Measurements from ENCODE around the gene DDIT3. TPM values are rescaled to one million over a fixed set of nuclear protein-coding genes. Genes with fewer than 3 reads are reported as not detected.

The DDIT3 gene
- total and polyA plus RNA-seq, 2 donors (not counting 1 experiment from before 2014, with no cell fraction given): 35.6 to 159 TPM

DNA sequence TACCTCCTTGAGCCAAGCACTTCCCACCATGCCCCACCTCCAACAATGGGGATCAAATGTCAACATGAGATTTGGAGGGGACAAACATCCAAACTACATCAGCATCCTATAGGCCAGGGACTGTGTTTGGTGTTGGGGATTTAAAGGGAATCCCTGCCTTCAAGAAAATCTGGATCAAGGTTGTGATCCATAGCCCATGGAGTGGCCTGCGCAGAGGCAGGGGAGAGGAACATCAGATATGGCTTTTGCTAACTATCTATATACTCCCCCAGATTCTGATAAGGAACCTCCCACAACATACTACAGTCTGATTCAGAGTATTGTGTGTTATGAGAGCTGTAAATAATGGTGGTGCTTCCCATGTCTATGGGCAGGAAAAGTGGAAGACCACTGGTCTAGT lies 34.6 kb upstream of the DDIT3 start:
- Histone ChIP-seq H3K27ac (ENCODE audit: low read length in 2 of 2) (no peak overlapping the region), H3K9ac (ENCODE audit: low read length) (no peak overlapping the region), H2AFZ (ENCODE audit: insufficient read depth, low read depth, low read length, poor library complexity, severe bottlenecking) (no peak overlapping the region), H3K9me3 (ENCODE audit: control extremely low read depth in 1 of 3, control insufficient read depth in 2 of 3, insufficient read depth in 1 of 3, low read length in 2 of 3) (peaks cover 0 to 4% (median 0%) of the 10 kb centered on the region in 3 donors), H3K4me3 (ENCODE audit: control extremely low read depth in 1 of 5, extremely low read depth in 1 of 5, insufficient read depth in 1 of 5, low read depth in 2 of 5, low read length in 4 of 5) (no peak overlapping the region), H3K79me2 (ENCODE audit: control insufficient read depth, insufficient read depth, low read length) (no peaks in the 10 kb centered on the region), H3K36me3 (replicated peaks in 1 of 2; ENCODE audit: control extremely low read depth in 1 of 2, control insufficient read depth in 1 of 2, extremely low read depth in 1 of 2, insufficient read depth in 2 of 2, low read length in 1 of 2) (no peaks in the 10 kb centered on the region), H3K4me2 (replicated peaks; ENCODE audit: low read depth, low read length, poor library complexity, severe bottlenecking) (no peak overlapping the region), H3K27me3 (replicated peaks in 1 of 4; ENCODE audit: control extremely low read depth in 1 of 4, control insufficient read depth in 3 of 4, insufficient read depth in 4 of 4, low read length in 3 of 4) (peaks cover 0 to 17% (median 0%) of the 10 kb centered on the region in 4 experiments), H3K4me1 (ENCODE audit: control insufficient read depth in 2 of 2, insufficient read depth in 2 of 2, low read length in 2 of 2) (peaks cover 5 to 6% of the 10 kb centered on the region in 2 donors), H4K20me1 (ENCODE audit: control insufficient read depth, insufficient read depth, low read length, poor library complexity, severe bottlenecking) (no peaks in the 10 kb centered on the region)
- ATAC-seq (ENCODE audit: low read depth) (no peak), DNase-seq (no peak)
- WGBS (ENCODE audit: insufficient coverage): no CpG with 5 or more reads among the region's 1 CpG
- Mint-ChIP-seq H3K4me3 (no peak overlapping the region), H3K4me1 (peaks cover 13% of the 10 kb centered on the region), H3K27me3 (peaks cover 27% of the 10 kb centered on the region), H3K9me3 (ENCODE audit: insufficient read depth) (no peaks in the 10 kb centered on the region), H3K27ac (no peak overlapping the region)
- CTCF ChIA-PET: no interaction called here
- TF ChIP-seq EZH2 (IDR thresholded peaks at IDR 0.05; ENCODE audit: borderline replicate concordance, insufficient read depth, low read depth, low read length, poor library complexity, severe bottlenecking): no peak
- TF ChIP-seq, protein P1, sequence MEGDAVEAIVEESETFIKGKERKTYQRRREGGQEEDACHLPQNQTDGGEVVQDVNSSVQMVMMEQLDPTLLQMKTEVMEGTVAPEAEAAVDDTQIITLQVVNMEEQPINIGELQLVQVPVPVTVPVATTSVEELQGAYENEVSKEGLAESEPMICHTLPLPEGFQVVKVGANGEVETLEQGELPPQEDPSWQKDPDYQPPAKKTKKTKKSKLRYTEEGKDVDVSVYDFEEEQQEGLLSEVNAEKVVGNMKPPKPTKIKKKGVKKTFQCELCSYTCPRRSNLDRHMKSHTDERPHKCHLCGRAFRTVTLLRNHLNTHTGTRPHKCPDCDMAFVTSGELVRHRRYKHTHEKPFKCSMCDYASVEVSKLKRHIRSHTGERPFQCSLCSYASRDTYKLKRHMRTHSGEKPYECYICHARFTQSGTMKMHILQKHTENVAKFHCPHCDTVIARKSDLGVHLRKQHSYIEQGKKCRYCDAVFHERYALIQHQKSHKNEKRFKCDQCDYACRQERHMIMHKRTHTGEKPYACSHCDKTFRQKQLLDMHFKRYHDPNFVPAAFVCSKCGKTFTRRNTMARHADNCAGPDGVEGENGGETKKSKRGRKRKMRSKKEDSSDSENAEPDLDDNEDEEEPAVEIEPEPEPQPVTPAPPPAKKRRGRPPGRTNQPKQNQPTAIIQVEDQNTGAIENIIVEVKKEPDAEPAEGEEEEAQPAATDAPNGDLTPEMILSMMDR (IDR thresholded peaks at IDR 0.05): no peak
- intact Hi-C loops (cut with micrococcal nuclease): no loop called here
- POLR2A ChIA-PET: no interaction called here

DNA sequence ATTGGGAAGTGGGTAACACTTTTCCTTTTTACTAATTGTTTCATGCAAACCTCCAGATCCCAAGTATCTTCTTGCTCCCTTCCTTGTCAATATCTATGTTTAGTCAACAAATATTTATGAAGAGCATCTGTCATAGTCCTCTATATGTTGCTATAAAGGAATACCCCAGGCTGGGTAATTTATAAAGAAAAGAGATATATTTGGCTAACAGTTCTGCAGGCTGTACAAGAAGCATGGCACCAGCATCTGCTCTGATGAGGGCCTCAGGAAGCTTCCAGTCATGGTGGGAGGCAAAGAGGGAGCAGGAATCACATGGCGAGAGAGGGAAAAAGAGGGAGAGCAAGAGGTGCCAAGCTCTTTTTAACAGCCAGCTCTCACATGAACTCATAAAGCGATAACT lies 34.1 kb upstream of the DDIT3 start:
- Histone ChIP-seq H3K36me3 (replicated peaks in 1 of 2; ENCODE audit: control extremely low read depth in 1 of 2, control insufficient read depth in 1 of 2, extremely low read depth in 1 of 2, insufficient read depth in 2 of 2, low read length in 1 of 2) (no peaks in the 10 kb centered on the region), H3K4me2 (replicated peaks; ENCODE audit: low read depth, low read length, poor library complexity, severe bottlenecking) (no peak overlapping the region), H3K4me1 (ENCODE audit: control insufficient read depth in 2 of 2, insufficient read depth in 2 of 2, low read length in 2 of 2) (peaks cover 8 to 9% of the 10 kb centered on the region in 2 donors), H3K79me2 (ENCODE audit: control insufficient read depth, insufficient read depth, low read length) (no peaks in the 10 kb centered on the region), H3K27ac (ENCODE audit: low read length in 2 of 2) (no peak overlapping the region), H2AFZ (ENCODE audit: insufficient read depth, low read depth, low read length, poor library complexity, severe bottlenecking) (no peak overlapping the region), H3K9ac (ENCODE audit: low read length) (no peak overlapping the region), H3K4me3 (ENCODE audit: control extremely low read depth in 1 of 5, extremely low read depth in 1 of 5, insufficient read depth in 1 of 5, low read depth in 2 of 5, low read length in 4 of 5) (no peak overlapping the region), H3K27me3 (replicated peaks in 1 of 4; ENCODE audit: control extremely low read depth in 1 of 4, control insufficient read depth in 3 of 4, insufficient read depth in 4 of 4, low read length in 3 of 4) (peaks cover 0 to 20% (median 1%) of the 10 kb centered on the region in 4 experiments), H4K20me1 (ENCODE audit: control insufficient read depth, insufficient read depth, low read length, poor library complexity, severe bottlenecking) (no peaks in the 10 kb centered on the region), H3K9me3 (ENCODE audit: control extremely low read depth in 1 of 3, control insufficient read depth in 2 of 3, insufficient read depth in 1 of 3, low read length in 2 of 3) (peaks cover 0 to 4% (median 0%) of the 10 kb centered on the region in 3 donors)
- no CpG with 5 or more reads among the region's 2 CpGs for WGBS (ENCODE audit: insufficient coverage)
- TF ChIP-seq, protein P1 (IDR thresholded peaks at IDR 0.05): no peak
- no peak for TF ChIP-seq EZH2 (IDR thresholded peaks at IDR 0.05; ENCODE audit: borderline replicate concordance, insufficient read depth, low read depth, low read length, poor library complexity, severe bottlenecking)
- ATAC-seq (ENCODE audit: low read depth) (no peak), DNase-seq (no peak)
- no peaks in the 10 kb centered on the region for H3K9me3 Mint-ChIP-seq (ENCODE audit: insufficient read depth)
- peaks cover 15% of the 10 kb centered on the region for H3K4me1 Mint-ChIP-seq
- H3K4me3 Mint-ChIP-seq: no peak overlapping the region
- H3K27me3 Mint-ChIP-seq: peaks cover 27% of the 10 kb centered on the region
- intact Hi-C loops (cut with micrococcal nuclease): no loop called here
- no peak overlapping the region for H3K27ac Mint-ChIP-seq
- ChIA-PET CTCF (no interaction called here), POLR2A (no interaction called here)

All from B cell (primary cell).